ENCODE data around the gene MLN.

The MLN gene

DNA sequence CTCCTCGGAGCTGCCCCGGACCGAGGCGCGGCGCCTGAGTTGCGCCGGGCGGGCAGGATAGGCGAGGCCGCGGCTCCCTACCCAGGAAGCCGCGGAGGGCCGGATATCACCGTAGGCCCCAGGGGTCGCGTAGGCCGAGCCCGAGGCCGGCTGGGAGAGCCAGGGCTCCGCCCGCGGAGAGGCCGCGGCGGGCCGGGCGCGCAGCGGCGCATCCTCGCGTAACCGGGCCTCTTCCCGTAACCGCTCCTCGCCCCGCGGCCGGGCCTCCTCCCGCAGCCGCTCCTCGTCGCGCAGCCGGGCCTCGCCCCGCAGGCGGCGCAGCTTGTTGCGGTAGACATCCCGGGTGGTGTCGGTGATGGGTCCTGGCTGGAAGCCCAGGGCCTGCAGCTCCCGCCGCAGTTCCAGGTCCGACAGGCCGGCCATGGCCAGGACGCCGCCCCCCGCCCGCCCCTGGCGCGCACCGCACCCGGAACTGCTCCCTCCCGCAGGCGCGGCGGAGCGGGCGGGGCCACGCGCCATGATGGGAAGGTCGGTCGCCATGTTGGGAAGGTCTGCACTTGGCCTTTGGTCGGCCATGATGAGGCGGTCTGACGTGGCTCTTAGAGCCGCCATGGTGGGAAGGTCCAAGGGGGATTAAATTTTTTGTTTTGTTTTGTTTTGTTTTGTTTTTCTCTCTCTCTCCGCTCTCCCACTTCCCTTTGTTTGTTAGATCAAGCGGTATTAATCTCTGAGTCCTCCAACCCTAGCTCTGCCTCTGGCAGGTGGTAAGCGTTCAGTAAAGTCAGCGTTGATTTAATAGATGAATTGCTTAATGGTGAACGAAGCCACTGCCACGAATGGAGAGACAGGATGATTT lies 14.9 kb downstream of the MLN start, which contains the start of gene LEMD2:
Gene LEMD2, minus strand, starts transcription at position 437 of the 856 bp plus-strand sequence. Its CDS starts 14 bp downstream, at position 423.
- peak; percentile 94 for DNase-seq (ENCODE audit: low spot score)

- peak; percentile 55 for DNase-seq (ENCODE audit: low spot score)
These were observed 15.7 kb downstream of the MLN start for GRCh38 chr6:33787954-33788693.

GRCh38 chr6:33787346-33787953 lies 16.4 kb downstream of the MLN start:
- peak; percentile 2 for DNase-seq (ENCODE audit: low spot score)

DNA sequence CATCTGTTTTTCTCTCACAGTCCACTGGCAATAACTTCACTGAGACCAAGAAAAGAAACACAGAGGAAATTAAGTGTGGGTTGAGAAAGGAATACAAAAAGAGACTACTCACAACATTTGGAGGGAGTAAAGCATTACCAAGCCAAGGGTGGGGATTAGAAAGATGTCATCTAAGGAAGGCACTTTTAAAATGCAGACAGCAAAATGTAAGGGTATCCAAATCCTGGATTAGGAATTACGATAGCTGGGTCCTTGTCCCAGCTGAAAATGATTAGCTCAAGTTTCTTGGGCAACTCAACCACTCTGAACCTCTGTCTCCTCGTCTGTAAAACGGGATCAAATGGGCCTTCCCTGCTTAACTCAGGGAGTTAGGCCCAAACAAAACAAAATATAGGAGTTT lies 17.1 kb downstream of the MLN start:
- no peak for DNase-seq (ENCODE audit: low spot score)

DNA sequence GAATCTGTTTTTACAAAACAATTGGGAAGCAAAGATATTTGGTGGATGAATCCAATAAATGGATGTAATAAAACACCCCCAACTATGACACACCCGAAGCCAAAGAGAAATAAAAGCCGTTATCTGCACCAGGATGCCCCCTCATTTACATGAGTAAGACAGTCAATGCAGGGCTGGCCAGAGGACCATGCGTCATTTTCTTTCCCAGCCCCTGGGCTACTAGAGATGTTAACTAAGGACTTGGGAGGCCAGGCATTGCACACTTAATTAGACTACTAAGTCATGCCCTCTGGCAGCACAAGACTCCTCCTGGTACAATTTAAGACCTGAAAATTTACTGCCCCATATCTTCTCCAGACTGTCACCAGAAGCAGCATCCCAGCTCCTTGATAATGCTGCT lies 18.0 kb downstream of the MLN start:
- no peak for DNase-seq (ENCODE audit: low spot score)

DNA sequence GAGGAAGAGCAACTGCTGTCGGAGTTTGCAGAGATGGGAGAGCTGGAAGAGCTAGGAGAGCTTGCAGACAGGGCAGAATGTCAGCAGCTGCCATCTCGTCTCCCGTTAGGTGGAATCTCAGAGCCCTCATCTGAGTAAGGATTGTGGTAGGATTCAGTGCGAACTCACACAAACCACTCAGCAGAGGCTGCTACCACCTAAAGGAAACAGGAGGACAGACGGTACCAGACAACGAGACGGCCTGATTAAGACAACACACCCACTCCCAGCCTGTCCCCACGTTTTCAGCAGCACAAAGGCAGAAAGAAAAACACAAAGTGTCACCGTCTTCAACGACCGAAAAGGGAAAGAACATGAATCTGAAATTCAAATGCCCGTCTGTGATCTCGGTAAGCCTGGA lies 19.0 kb downstream of the MLN start:
- no peak for DNase-seq (ENCODE audit: low spot score)

- DNase-seq (ENCODE audit: low spot score), result no peak
These were observed 19.9 kb downstream of the MLN start for GRCh38 chr6:33783781-33784520.

- no peak for DNase-seq (ENCODE audit: low spot score)
These were observed 21.2 kb downstream of the MLN start for GRCh38 chr6:33782561-33782960.

DNA sequence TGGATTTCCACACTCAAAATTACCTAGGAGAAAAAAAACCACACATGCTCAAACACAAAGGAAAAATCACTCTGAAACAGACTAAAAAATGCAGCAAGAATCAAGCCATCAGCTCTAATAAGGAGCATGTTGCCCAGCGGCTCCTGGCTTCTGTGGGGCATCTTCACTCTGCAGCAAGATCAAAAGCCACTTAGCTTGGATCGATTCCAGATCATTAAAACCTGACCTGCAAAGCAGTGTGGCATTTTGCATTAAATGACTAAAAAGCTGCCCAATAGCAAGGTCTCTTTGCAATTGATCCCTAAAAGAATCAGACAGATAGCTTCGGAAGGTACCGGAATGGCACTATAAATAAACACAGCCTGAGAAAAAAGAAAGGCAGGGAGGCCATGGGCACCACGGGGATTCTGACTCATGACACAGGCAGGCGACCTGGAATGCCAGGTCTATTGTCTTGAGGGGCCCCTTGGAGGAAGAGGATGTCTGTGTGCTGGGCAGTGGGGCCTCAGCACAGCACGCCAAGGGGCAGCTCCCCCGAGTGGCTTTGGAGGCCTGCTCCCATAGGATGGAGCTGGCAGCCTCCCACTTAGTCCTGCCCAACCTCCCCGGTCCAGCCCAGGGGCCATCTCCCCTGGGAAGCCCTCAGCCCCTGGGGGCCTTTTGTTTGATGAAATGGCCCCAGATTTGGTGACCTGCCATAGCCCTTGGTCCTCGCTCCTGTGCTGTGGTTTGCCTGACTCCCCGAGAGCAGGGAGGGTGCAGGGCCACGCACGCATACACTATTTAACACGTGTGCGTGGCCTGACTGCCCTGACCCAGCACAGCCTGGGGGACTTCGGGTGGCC lies 22.4 kb downstream of the MLN start:
- DNase-seq (ENCODE audit: low spot score), result no peak

GRCh38 chr6:33779895-33780294 lies 23.9 kb downstream of the MLN start:
- DNase-seq (ENCODE audit: low spot score), result no peak

DNA sequence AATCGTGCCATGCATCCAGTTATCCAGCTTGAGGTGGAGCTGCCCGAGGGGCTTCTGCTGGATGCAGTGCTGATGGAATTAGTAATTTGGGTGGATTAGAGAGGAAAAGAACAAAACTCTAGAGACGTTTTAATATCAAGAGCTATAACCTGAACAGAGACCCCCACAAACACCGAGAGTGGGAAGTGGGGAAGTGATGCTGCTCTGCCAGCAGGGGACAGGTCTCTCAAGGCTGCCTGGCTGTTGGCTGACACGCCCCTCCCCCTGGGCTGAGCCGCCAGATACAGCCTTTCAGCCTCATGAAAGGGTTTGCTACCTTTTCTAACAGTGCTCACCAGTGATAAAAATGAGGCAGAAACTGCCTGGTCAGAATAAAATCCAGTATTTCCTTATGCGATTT lies 24.5 kb downstream of the MLN start:
- DNase-seq (ENCODE audit: low spot score), result no peak

- DNase-seq (ENCODE audit: low spot score), result no peak
These were observed 25.2 kb downstream of the MLN start for GRCh38 chr6:33778444-33779121.

GRCh38 chr6:33777398-33778388 lies 26.1 kb downstream of the MLN start:
- no peak for DNase-seq (ENCODE audit: low spot score)

DNA sequence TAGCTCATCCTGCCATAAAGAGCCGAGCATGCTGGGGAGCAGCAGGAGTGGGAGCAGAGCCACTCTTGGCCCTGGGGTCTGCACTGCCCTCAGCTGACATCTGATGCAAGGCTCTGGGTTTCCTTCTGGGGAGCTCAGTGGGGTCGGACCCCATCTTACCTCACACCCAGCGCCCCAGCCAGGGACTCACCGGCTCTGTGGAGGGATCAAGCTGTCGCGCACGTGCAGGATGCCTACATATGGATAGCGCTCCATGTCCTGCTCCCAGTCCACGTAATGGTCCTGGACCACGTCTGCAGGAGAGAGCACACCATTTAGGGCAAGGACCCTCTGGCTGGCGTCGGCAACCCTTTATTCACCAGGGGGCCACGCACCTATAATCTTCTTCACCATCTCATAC lies 27.0 kb downstream of the MLN start:
- DNase-seq (ENCODE audit: low spot score), result no peak

DNA sequence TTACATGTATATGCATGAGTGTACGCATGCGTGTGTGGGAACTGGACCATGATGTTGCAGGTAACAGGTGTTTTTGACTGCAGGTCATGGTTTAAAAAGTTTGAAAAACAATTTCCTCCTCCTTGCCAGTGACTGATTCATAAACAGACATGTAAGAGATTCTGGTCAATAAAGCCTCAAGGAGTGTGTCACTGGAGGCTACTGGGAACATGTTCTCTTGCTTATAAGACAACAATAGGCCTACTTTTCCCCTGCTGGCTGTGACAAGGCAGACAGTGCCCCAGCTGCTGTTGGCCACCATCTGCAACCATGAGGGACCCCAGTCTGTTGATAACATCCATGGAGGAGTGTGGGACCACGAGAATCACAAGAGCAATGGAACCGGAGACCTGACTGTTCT lies 27.6 kb downstream of the MLN start:
- DNase-seq (ENCODE audit: low spot score), result no peak

- DNase-seq (ENCODE audit: low spot score), result no peak
These were observed 29.0 kb downstream of the MLN start for GRCh38 chr6:33774774-33775173.

GRCh38 chr6:33772902-33773472 lies 30.8 kb downstream of the MLN start:
- DNase-seq (ENCODE audit: low spot score), result no peak

DNA sequence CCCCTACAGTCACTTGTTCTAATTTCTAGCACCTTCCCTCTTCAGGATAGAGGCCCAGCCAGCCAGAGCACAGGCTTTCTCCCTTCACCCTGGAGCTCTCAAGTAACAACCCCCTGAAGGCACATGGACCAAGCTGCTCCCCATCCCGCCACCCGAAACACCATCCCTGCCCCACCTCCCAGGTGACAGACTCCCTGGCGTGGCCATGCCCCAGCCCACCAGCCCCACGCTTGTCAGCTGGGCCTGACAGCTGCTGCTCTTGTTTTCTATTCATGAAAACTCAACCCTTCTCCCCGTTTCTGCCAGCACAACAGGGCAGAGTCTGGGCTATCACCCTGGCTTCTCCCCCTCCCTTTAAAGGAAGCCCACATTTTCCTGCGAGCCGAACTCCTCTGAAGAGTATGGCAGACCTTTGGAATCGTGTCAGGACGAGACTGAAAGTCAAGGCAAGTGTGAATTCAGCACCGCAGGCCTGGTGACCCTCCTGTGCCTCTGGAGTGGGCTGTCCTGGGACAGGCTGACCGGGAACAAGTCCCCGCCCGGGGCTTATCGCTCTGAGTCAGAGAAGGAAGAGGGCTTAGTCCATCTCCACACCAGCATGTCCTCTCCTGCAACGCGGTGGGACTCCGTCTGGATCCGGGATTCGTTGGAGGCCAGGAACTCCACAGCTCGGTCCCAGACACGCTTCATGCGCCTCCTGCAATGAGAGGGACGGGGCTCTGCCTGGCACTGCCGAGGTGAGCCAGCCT lies 31.5 kb downstream of the MLN start:
- no peak for DNase-seq (ENCODE audit: low spot score)
